ENCODE measurements around the gene NF1. TPM values are rescaled to one million over a fixed set of nuclear protein-coding genes. Genes with fewer than 3 reads are reported as not detected.

Gene NF1
- total RNA-seq, 1 experiment from 2014 or later, result 62.4 TPM

DNA sequence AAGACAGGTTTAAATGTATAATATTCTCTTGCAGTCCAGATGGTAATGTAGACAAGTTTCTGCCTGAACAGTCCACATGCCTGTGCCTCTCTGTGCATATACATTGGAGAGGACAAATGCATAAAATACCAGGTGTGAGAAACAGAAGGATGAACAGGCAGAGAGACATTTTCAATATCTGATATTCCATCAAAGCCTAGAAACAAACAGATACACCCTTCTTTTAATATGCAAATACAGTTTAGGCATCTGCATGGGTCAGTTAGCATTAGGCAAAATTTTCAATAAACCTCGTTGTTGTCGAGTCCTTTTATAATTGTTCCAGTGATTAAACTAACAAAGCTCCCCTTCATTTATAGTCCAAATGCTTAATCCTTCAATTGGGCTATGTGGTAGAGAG is 201.4 kb downstream of the NF1 start:
- no peak overlapping the region for H3K4me3 Mint-ChIP-seq (ENCODE audit: unreplicated experiment)
- intact Hi-C loops (cut with micrococcal nuclease; ENCODE audit: unreplicated experiment), result no loop called here
- POLR2A ChIA-PET, result no interaction called here

GRCh38 chr17:31297090-31297489 is 202.3 kb downstream of the NF1 start, which contains the start of gene OMG:
OMG (minus strand) TSS chr17:31297239; CDS start chr17:31296331, 908 bp downstream.
- CTCF ChIA-PET, result no interaction called here
- TF ChIP-seq CTCF (IDR thresholded peaks at IDR 0.05; ENCODE audit: insufficient read depth in 1 of 2, low read depth in 1 of 2, low read length in 1 of 2, severe bottlenecking in 1 of 2, unreplicated experiment in 1 of 2), result no peak
- H3K36me3 ChIP-seq (ENCODE audit: control insufficient read depth, insufficient read depth, low read length), result no peaks in the 10 kb centered on the region
- peaks cover 10% of the 10 kb centered on the region for H3K36me3 Mint-ChIP-seq (ENCODE audit: insufficient read depth, unreplicated experiment)
- no peak for DNase-seq
- no peaks in the 10 kb centered on the region for H3K9me3 ChIP-seq
- BruUV-seq (replicated peaks), result no TSS peak
- H3K4me1 ChIP-seq, result no peaks in the 10 kb centered on the region
- no peaks in the 10 kb centered on the region for H3K27me3 ChIP-seq (replicated peaks; ENCODE audit: control insufficient read depth, insufficient read depth, low read length)
- H3K4me1 Mint-ChIP-seq (ENCODE audit: low read depth, unreplicated experiment), result no peaks in the 10 kb centered on the region
- intact Hi-C loops (cut with micrococcal nuclease; ENCODE audit: unreplicated experiment), result no loop called here
- H3K4me3 ChIP-seq (ENCODE audit: low read depth, low read length), result no peak within 1 kb of the TSS
- no peak within 1 kb of the TSS for H3K27ac Mint-ChIP-seq (ENCODE audit: unreplicated experiment)
- H3K4me3 Mint-ChIP-seq (ENCODE audit: unreplicated experiment), result no peak within 1 kb of the TSS
- POLR2A ChIA-PET, result no interaction called here
- H3K9me3 Mint-ChIP-seq (ENCODE audit: unreplicated experiment), result no peaks in the 10 kb centered on the region
- no peaks in the 10 kb centered on the region for H3K27me3 Mint-ChIP-seq (ENCODE audit: insufficient read depth, unreplicated experiment)

More for the DNA sequence above, 201.4 kb downstream of the NF1 start:
- Mint-ChIP-seq H3K4me1 (ENCODE audit: low read depth, unreplicated experiment) (no peaks in the 10 kb centered on the region), H3K36me3 (ENCODE audit: insufficient read depth, unreplicated experiment) (peaks cover 16% of the 10 kb centered on the region), H3K27ac (ENCODE audit: unreplicated experiment) (no peak overlapping the region), H3K27me3 (ENCODE audit: insufficient read depth, unreplicated experiment) (no peaks in the 10 kb centered on the region), H3K9me3 (ENCODE audit: unreplicated experiment) (no peaks in the 10 kb centered on the region)
- H3K4me3 ChIP-seq (ENCODE audit: low read depth, low read length), result no peak overlapping the region
- no peaks in the 10 kb centered on the region for H3K9me3 ChIP-seq
- no peak for DNase-seq
- H3K36me3 ChIP-seq (ENCODE audit: control insufficient read depth, insufficient read depth, low read length), result no peaks in the 10 kb centered on the region
- BruUV-seq (replicated peaks), result no TSS peak
- TF ChIP-seq CTCF (IDR thresholded peaks at IDR 0.05; ENCODE audit: insufficient read depth in 1 of 2, low read depth in 1 of 2, low read length in 1 of 2, severe bottlenecking in 1 of 2, unreplicated experiment in 1 of 2), result no peak
- CTCF ChIA-PET, result no interaction called here
- no peaks in the 10 kb centered on the region for H3K4me1 ChIP-seq
- H3K27me3 ChIP-seq (replicated peaks; ENCODE audit: control insufficient read depth, insufficient read depth, low read length), result no peaks in the 10 kb centered on the region

GRCh38 chr17:31299624-31300023 is 204.8 kb downstream of the NF1 start:
- no peaks in the 10 kb centered on the region for H3K4me1 ChIP-seq
- no peaks in the 10 kb centered on the region for H3K36me3 Mint-ChIP-seq (ENCODE audit: insufficient read depth, unreplicated experiment)
- H3K9me3 Mint-ChIP-seq (ENCODE audit: unreplicated experiment), result no peaks in the 10 kb centered on the region
- ChIA-PET CTCF (no interaction called here), POLR2A (no interaction called here)
- H3K4me1 Mint-ChIP-seq (ENCODE audit: low read depth, unreplicated experiment), result no peaks in the 10 kb centered on the region
- TF ChIP-seq CTCF (IDR thresholded peaks at IDR 0.05; ENCODE audit: insufficient read depth in 1 of 2, low read depth in 1 of 2, low read length in 1 of 2, severe bottlenecking in 1 of 2, unreplicated experiment in 1 of 2), result no peak
- H3K4me3 ChIP-seq (ENCODE audit: low read depth, low read length), result no peak overlapping the region
- DNase-seq, result no peak
- no peaks in the 10 kb centered on the region for H3K27me3 ChIP-seq (replicated peaks; ENCODE audit: control insufficient read depth, insufficient read depth, low read length)
- H3K27me3 Mint-ChIP-seq (ENCODE audit: insufficient read depth, unreplicated experiment), result no peaks in the 10 kb centered on the region
- H3K36me3 ChIP-seq (ENCODE audit: control insufficient read depth, insufficient read depth, low read length), result no peaks in the 10 kb centered on the region
- no peak overlapping the region for H3K4me3 Mint-ChIP-seq (ENCODE audit: unreplicated experiment)
- H3K9me3 ChIP-seq, result no peaks in the 10 kb centered on the region
- intact Hi-C loops (cut with micrococcal nuclease; ENCODE audit: unreplicated experiment), result no loop called here
- BruUV-seq (replicated peaks), result no TSS peak
- no peak overlapping the region for H3K27ac Mint-ChIP-seq (ENCODE audit: unreplicated experiment)

Data from Caco-2 (cell line).